Left lobe of liver (tissue), 2 donors: ENCODE results near the gene MSANTD3. TPM values are rescaled to one million over a fixed set of nuclear protein-coding genes. Genes with fewer than 3 reads are reported as not detected.

ENCODE experiments used
- ATAC-seq: fragments of 200-7000 bp; cut with Tn5 transposase; one replicate; pipeline ENCODE4 v1.9.1; 2020; ENCODE audit warnings: mild to moderate bottlenecking, moderate library complexity
- DNase-seq: peaks from one replicate; pipeline ENCODE4 v3.0.0-alpha.2; 2020; ENCODE audit warnings: low spot score
- total RNA-seq: library from RNA; stranded (reverse); gene quantifications from one replicate; pipeline ENCODE4 v1.2.1, GENCODE V29; 2021
- donor health status: DM: no; HTN: no; CAD: no; lungs with moderate emphysema.
- donor health status: DM: no; HTN: yes; CAD: no.

MSANTD3 gene
- total RNA-seq, 1 donor from 2014 or later = 7.1 TPM

- DNase-seq (no peak), ATAC-seq (no peak)
Observed at GRCh38 chr9:100457517-100457916, 30.6 kb downstream of the MSANTD3 start.

GRCh38 chr9:100459963-100460362 is 33.0 kb downstream of the MSANTD3 start:
- DNase-seq (no peak), ATAC-seq (no peak)

GRCh38 chr9:100465274-100465673 is 38.3 kb downstream of the MSANTD3 start:
- ATAC-seq = no peak
- no peak for DNase-seq

- ATAC-seq (no peak), DNase-seq (no peak)
Observed at GRCh38 chr9:100465761-100466160, 38.8 kb downstream of the MSANTD3 start.

- DNase-seq (no peak), ATAC-seq (peak; percentile 23)
Observed at GRCh38 chr9:100466171-100466828, 39.4 kb downstream of the MSANTD3 start.

GRCh38 chr9:100466829-100467221 is 39.9 kb downstream of the MSANTD3 start:
- ATAC-seq = no peak
- no peak for DNase-seq

- DNase-seq (no peak), ATAC-seq (no peak)
Observed at GRCh38 chr9:100468041-100468440, 41.1 kb downstream of the MSANTD3 start.

- no peak for ATAC-seq
- DNase-seq = no peak
Observed at GRCh38 chr9:100472268-100472667, 45.3 kb downstream of the MSANTD3 start.

GRCh38 chr9:100472788-100473275 is 45.9 kb downstream of the MSANTD3 start, which contains the start of gene TMEFF1:
Gene TMEFF1, plus strand, starts transcription at chr9:100473149. Its CDS starts 396 bp downstream, at chr9:100473545.
- DNase-seq (no peak), ATAC-seq (peak; percentile 43)

- ATAC-seq = peak; percentile 73
- DNase-seq = no peak
Observed at GRCh38 chr9:100473276-100474081, 46.5 kb downstream of the MSANTD3 start.

GRCh38 chr9:100474082-100474923 is 47.4 kb downstream of the MSANTD3 start:
- no peak for DNase-seq
- no peak for ATAC-seq

- ATAC-seq (no peak), DNase-seq (no peak)
Observed at GRCh38 chr9:100474924-100475276, 48.0 kb downstream of the MSANTD3 start.

- no peak for ATAC-seq
Observed at GRCh38 chr9:100477241-100477640, 50.3 kb downstream of the MSANTD3 start.

GRCh38 chr9:100478192-100478591 is 51.2 kb downstream of the MSANTD3 start:
- DNase-seq (no peak), ATAC-seq (no peak)

More at GRCh38 chr9:100477241-100477640, 50.3 kb downstream of the MSANTD3 start:
- no peak for DNase-seq

- no peak for ATAC-seq
Observed at GRCh38 chr9:100479820-100480219, 52.9 kb downstream of the MSANTD3 start.

GRCh38 chr9:100485196-100485595 is 58.3 kb downstream of the MSANTD3 start:
- ATAC-seq (no peak), DNase-seq (no peak)

More at GRCh38 chr9:100479820-100480219, 52.9 kb downstream of the MSANTD3 start:
- DNase-seq = no peak

- DNase-seq (no peak), ATAC-seq (no peak)
Observed at GRCh38 chr9:100486479-100487176, 59.7 kb downstream of the MSANTD3 start.

- DNase-seq (no peak), ATAC-seq (no peak)
Observed at GRCh38 chr9:100488177-100488576, 61.2 kb downstream of the MSANTD3 start.

- no peak for DNase-seq
- ATAC-seq = no peak
Observed at GRCh38 chr9:100489836-100490235, 62.9 kb downstream of the MSANTD3 start.

GRCh38 chr9:100492952-100493351 is 66.0 kb downstream of the MSANTD3 start:
- peak; percentile 28 for ATAC-seq

More at GRCh38 chr9:100492952-100493351, 66.0 kb downstream of the MSANTD3 start:
- no peak for DNase-seq
